Esophagus (tissue), 2 donors: ENCODE data around the gene IGFBP3. TPM values are rescaled to one million over a fixed set of nuclear protein-coding genes. Genes with fewer than 3 reads are reported as not detected.
"Not testable (repeated sequence)": the region's sequence is repeated elsewhere in the genome, so short reads cannot be mapped to it uniquely, and the experiment has no call there.

Experiments
- H3K27ac ChIP-seq, 2 donors: one replicate each; pipeline ENCODE4 v1.5.1; 2013; ENCODE audit warnings: low read depth in 2 of 2, mild to moderate bottlenecking in 2 of 2, inconsistent platforms in 1 of 2, low read length in 1 of 2, moderate library complexity in 1 of 2
- H3K27me3 ChIP-seq, 2 donors: one replicate each; pipeline ENCODE4 v1.6.1; 2013; ENCODE audit warnings: low read length in 2 of 2, control low read depth in 1 of 2, mild to moderate bottlenecking in 1 of 2; ENCODE audit not compliant: insufficient read depth in 2 of 2, control insufficient read depth in 1 of 2
- H3K36me3 ChIP-seq, 2 donors: one replicate each; pipeline ENCODE4 v1.6.1; 2013; ENCODE audit warnings: low read length in 1 of 2; ENCODE audit not compliant: control insufficient read depth in 2 of 2, insufficient read depth in 2 of 2
- H3K4me1 ChIP-seq, 2 donors: one replicate each; pipeline ENCODE4 v1.6.1; 2013; ENCODE audit warnings: low read length in 1 of 2; ENCODE audit not compliant: control insufficient read depth in 2 of 2, insufficient read depth in 2 of 2
- H3K4me3 ChIP-seq, 2 donors: one replicate each; pipeline ENCODE4 v1.5.1; 2013; ENCODE audit warnings: low read length in 2 of 2, mild to moderate bottlenecking in 2 of 2, low read depth in 1 of 2, moderate library complexity in 1 of 2
- H3K9me3 ChIP-seq, 2 donors: one replicate each; pipeline ENCODE4 v1.6.1; 2013; ENCODE audit warnings: mild to moderate bottlenecking in 2 of 2, low read depth in 1 of 2, low read length in 1 of 2, moderate library complexity in 1 of 2; ENCODE audit not compliant: control insufficient read depth in 2 of 2, insufficient read depth in 1 of 2
- WGBS, 2 donors: extraction: QIAGEN DNeasy Blood & Tissue Kit; methylation state at CpG; one replicate each; pipeline ENCODE4 v1.1.7; 2013; 5-methylcytosine and 5-hydroxymethylcytosine counted together
- polyA plus RNA-seq, 2 donors: library from polyadenylated mRNA; stranded (reverse); fragments of 200-250 nt; gene quantifications; one replicate each; pipeline ENCODE4 v1.2.3, GENCODE V29; 2013
- donor health status: healthy with polysubstance abuse.
- donor health status: Bipolar disorder and iron deficiency.

IGFBP3 gene
- polyA plus RNA-seq, 2 donors: 13.0 to 19.8 TPM

DNA sequence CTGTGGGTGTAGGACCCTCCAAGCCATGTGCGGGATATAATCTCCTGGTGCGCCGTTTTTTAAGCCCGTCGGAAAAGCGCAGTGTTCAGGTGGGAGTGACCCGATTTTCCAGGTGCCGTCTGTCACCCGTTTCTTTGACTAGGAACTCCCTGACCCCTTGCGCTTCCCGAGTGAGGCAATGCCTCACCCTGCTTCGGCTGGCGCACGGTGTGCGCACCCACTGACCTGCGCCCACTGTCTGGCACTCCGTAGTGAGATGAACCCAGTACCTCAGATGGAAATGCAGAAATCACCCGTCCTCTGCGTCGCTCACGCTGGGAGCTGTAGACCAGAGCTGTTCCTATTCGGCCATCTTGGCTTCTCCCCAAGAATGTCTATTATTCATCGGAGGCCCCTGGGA, 32.0 kb upstream of the IGFBP3 start:
- not testable (repeated sequence) for H3K4me1 ChIP-seq, H3K9me3 ChIP-seq, H3K27ac ChIP-seq, H3K4me3 ChIP-seq, H3K36me3 ChIP-seq, H3K27me3 ChIP-seq
- WGBS, 2 donors: 88 to 97% methylated on average over 14 to 22 of the region's 23 CpGs

GRCh38 chr7:45944058-45944457, 23.0 kb upstream of the IGFBP3 start:
- no peaks in the 10 kb centered on the region for H3K36me3 ChIP-seq
- H3K9me3 ChIP-seq: no peaks in the 10 kb centered on the region
- no peak overlapping the region for H3K27ac ChIP-seq
- H3K4me3 ChIP-seq: no peak overlapping the region
- WGBS, 2 donors: 93% methylated on average over 6 of the region's 6 CpGs
- no peaks in the 10 kb centered on the region for H3K27me3 ChIP-seq
- no peaks in the 10 kb centered on the region for H3K4me1 ChIP-seq

DNA sequence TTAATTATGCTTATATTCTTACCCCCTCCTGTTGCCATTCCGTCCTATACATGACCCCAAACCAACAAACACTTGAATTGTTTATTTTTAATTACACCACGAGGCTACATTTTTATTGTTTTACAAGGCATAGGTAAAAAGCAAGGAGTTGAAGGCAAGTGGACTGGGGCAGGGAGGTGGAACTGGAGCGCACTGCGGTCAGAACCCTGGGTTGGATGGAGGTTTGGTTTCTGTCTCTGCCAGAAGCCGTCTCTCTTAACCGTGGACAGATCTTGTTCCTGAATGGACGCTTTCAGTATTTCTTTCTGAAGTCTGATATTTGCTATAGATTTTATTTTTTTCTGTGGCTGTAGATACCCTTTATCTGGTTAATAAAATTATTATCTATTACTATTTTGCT, 19.9 kb upstream of the IGFBP3 start:
- H3K4me3 ChIP-seq: no peak overlapping the region
- 65 to 73% methylated on average over 7 of the region's 7 CpGs for WGBS, 2 donors
- H3K36me3 ChIP-seq: no peaks in the 10 kb centered on the region
- no peak overlapping the region for H3K27ac ChIP-seq
- H3K4me1 ChIP-seq: no peaks in the 10 kb centered on the region
- H3K27me3 ChIP-seq: no peaks in the 10 kb centered on the region
- H3K9me3 ChIP-seq: no peaks in the 10 kb centered on the region

- not testable (repeated sequence) for H3K27ac ChIP-seq, H3K9me3 ChIP-seq, H3K4me3 ChIP-seq, H3K27me3 ChIP-seq, H3K4me1 ChIP-seq, H3K36me3 ChIP-seq
- 79 to 82% methylated on average over 14 of the region's 14 CpGs for WGBS, 2 donors
These were observed 19.2 kb upstream of the IGFBP3 start for GRCh38 chr7:45940237-45940781.

GRCh38 chr7:45939574-45939973, 18.5 kb upstream of the IGFBP3 start:
- no peaks in the 10 kb centered on the region for H3K27me3 ChIP-seq
- no peak overlapping the region for H3K4me3 ChIP-seq
- H3K9me3 ChIP-seq: no peaks in the 10 kb centered on the region
- no peak overlapping the region for H3K27ac ChIP-seq
- no peaks in the 10 kb centered on the region for H3K36me3 ChIP-seq
- H3K4me1 ChIP-seq: no peaks in the 10 kb centered on the region
- WGBS, 2 donors: 91 to 92% methylated on average over 11 of the region's 11 CpGs

DNA sequence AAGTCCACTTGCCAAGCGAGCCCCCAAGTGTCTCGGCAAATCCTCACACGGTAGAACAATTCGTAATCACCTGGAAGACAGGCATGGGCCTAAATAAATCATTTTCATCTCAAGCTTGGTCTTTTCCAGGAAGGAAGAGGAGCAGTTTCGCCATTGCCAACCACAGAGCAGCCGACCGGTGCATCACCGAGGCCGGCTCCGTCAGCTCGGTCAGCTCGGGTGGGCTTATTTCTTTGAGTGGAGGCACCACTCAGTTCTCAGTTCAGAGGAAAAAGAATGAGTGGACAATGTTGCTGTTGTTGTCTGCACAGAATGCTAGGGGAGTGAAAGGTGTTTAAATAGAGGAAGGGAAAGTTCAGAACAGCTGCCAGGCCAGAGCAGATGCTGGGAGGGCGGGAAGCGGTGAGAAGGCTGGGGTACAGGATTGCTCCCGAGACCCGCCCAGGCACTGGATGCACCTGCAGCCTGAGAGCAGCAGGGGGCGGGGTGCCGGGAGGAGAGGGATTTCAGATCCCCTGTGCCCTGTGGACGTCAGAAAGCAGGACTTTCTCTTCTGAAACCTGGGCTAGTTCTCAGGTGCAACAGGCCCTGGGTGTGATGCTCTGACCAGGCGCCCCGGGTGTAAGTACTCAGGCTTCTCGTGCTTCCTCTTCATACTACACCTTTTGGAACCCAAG, 17.7 kb upstream of the IGFBP3 start:
- no peaks in the 10 kb centered on the region for H3K4me1 ChIP-seq
- H3K27ac ChIP-seq: no peak overlapping the region
- 84 to 87% methylated on average over 22 of the region's 22 CpGs for WGBS, 2 donors
- H3K36me3 ChIP-seq: no peaks in the 10 kb centered on the region
- no peak overlapping the region for H3K4me3 ChIP-seq
- H3K9me3 ChIP-seq: no peaks in the 10 kb centered on the region
- no peaks in the 10 kb centered on the region for H3K27me3 ChIP-seq

DNA sequence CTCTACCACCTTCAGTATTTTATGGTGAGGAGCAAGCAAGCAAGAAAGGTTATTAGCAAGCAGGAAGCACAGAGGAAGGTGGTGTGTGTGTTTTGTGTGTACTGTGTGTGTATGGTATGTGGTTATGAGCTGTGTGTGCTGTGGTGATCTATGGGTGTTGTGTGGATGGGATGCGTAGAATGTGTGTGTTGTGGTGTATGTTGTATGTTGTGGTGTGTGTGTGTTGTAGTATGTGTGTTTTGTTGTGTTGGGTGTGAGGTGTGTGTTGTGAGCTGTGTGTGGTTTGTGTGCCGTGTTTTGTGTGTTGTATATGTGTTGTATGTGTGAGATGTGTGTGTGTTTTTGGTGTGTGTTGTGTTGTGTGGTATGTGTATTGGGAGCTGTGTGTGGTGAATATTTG, 16.8 kb upstream of the IGFBP3 start:
- H3K27ac ChIP-seq: no peak overlapping the region
- no peak overlapping the region for H3K4me3 ChIP-seq
- no peaks in the 10 kb centered on the region for H3K4me1 ChIP-seq
- H3K9me3 ChIP-seq: no peaks in the 10 kb centered on the region
- 93 to 95% methylated on average over 2 of the region's 2 CpGs for WGBS, 2 donors
- H3K27me3 ChIP-seq: no peaks in the 10 kb centered on the region
- H3K36me3 ChIP-seq: no peaks in the 10 kb centered on the region

DNA sequence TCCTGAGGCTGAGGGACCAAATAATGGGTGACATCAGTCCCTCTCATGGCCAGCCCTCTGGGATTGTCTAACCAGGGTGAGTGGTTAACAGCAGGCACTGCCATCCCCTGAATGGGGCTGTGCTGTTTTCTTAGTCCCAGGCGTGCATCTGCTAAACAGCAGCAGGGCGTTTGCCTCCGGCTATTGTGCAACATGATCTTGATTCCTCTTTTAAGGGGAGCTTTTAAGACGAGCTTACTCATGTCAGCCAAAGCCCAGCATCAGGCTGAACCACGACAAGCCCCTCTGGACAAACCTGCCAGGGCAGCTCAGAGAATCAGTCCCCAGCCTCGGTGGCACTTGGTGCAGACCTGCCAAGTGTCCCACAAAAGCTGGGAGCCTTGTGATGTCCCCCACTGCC, 16.2 kb upstream of the IGFBP3 start:
- H3K27me3 ChIP-seq: no peaks in the 10 kb centered on the region
- no peak overlapping the region for H3K4me3 ChIP-seq
- H3K36me3 ChIP-seq: no peaks in the 10 kb centered on the region
- no peaks in the 10 kb centered on the region for H3K4me1 ChIP-seq
- H3K9me3 ChIP-seq: no peaks in the 10 kb centered on the region
- 46 to 49% methylated on average over 6 of the region's 6 CpGs for WGBS, 2 donors
- H3K27ac ChIP-seq: no peak overlapping the region

GRCh38 chr7:45930967-45931366, 9.9 kb upstream of the IGFBP3 start:
- H3K27me3 ChIP-seq: no peaks in the 10 kb centered on the region
- H3K9me3 ChIP-seq: no peaks in the 10 kb centered on the region
- no peaks in the 10 kb centered on the region for H3K4me1 ChIP-seq
- no peak overlapping the region for H3K27ac ChIP-seq
- no peak overlapping the region for H3K4me3 ChIP-seq
- no peaks in the 10 kb centered on the region for H3K36me3 ChIP-seq

DNA sequence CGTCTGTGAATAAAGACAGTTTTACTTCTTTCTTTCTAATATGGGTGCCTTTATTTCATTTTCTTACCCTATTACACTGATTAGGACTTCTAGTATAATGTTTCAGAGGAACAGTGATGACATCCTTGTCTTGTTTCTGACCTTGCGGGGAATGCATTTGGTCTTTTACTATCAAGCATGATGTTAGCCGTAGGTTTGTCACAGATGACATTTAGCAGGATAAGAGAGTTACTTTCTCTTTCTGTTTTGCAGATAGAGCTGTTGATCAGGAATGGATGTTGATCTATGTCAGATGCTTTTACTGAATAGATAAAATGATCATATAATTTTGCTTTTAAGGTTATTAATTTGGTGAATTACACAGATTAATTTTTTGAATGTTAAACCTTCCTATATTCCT, 6.6 kb upstream of the IGFBP3 start:
- WGBS, 2 donors: 88 to 92% methylated on average over 3 of the region's 3 CpGs
- H3K27ac ChIP-seq: no peak overlapping the region
- H3K27me3 ChIP-seq: no peaks in the 10 kb centered on the region
- no peak overlapping the region for H3K4me3 ChIP-seq
- no peaks in the 10 kb centered on the region for H3K4me1 ChIP-seq
- H3K36me3 ChIP-seq: no peaks in the 10 kb centered on the region
- no peaks in the 10 kb centered on the region for H3K9me3 ChIP-seq
